VCaP (cell line): ENCODE measurements around the gene C1QA.

Experiments used
- H3K27ac ChIP-seq: fragments of 450-650 bp; 2 replicates; pipeline ENCODE4 v1.5.1; 2017
- CTCF ChIP-seq: fragments of 450-650 bp; conservative IDR thresholded peaks from 2 replicates; pipeline ENCODE4 v1.5.1; 2017; ENCODE audit warnings: mild to moderate bottlenecking, moderate library complexity

C1QA gene

GRCh38 chr1:22636353-22636752, at the start of gene C1QA:
C1QA (plus strand) TSS chr1:22636628; CDS start chr1:22637617, 989 bp downstream.
- H3K27ac ChIP-seq = no peak within 1 kb of the TSS
- TF ChIP-seq CTCF = no peak

- no peak for TF ChIP-seq CTCF
- H3K27ac ChIP-seq = no peak overlapping the region
Observed at GRCh38 chr1:22587247-22587646, 49.2 kb upstream of the C1QA start.

- no peak for TF ChIP-seq CTCF
- no peak overlapping the region for H3K27ac ChIP-seq
Observed at GRCh38 chr1:22588899-22589422, 47.5 kb upstream of the C1QA start.

- H3K27ac ChIP-seq = no peak overlapping the region
- no peak for TF ChIP-seq CTCF
Observed at GRCh38 chr1:22591576-22591975, 44.9 kb upstream of the C1QA start.

GRCh38 chr1:22592051-22592450, 44.4 kb upstream of the C1QA start:
- H3K27ac ChIP-seq = no peak overlapping the region
- TF ChIP-seq CTCF = no peak

- no peak for TF ChIP-seq CTCF
- no peak overlapping the region for H3K27ac ChIP-seq
Observed at GRCh38 chr1:22592919-22593790, 43.3 kb upstream of the C1QA start.

- H3K27ac ChIP-seq = no peak overlapping the region
- TF ChIP-seq CTCF = no peak
Observed at GRCh38 chr1:22594396-22594795, 42.0 kb upstream of the C1QA start.
